Measurements from ENCODE around the gene ANKRD63.

- TF ChIP-seq CTCF (conservative IDR thresholded peaks at IDR 0.05; ENCODE audit: low read depth, low read length) (no peak), EZH2 (IDR thresholded peaks at IDR 0.05; ENCODE audit: borderline replicate concordance, low read depth, low read length, poor library complexity, severe bottlenecking) (no peak)
These were observed 24.3 kb downstream of the ANKRD63 start for GRCh38 chr15:40258544-40258943.

Measured in A673 (cell line).